ENCODE data around the gene ZFPM1. TPM values are rescaled to one million over a fixed set of nuclear protein-coding genes. Genes with fewer than 3 reads are reported as not detected.

Gene ZFPM1
- total and polyA plus RNA-seq, 2 of the 8 experiments (the other 6 are each of a cell fraction or from before 2014, with no cell fraction given), result 0.74 to 4.8 TPM

GRCh38 chr16:88461331-88462269 is 8.5 kb downstream of the ZFPM1 start:
- Histone ChIP-seq H3K4me1 (replicated peaks in 1 of 4; ENCODE audit: control insufficient read depth in 3 of 4, insufficient read depth in 4 of 4, low read length in 3 of 4) (peaks cover 4 to 23% (median 12%) of the 10 kb centered on the region in 4 experiments), H3K9ac (replicated peaks in 1 of 4; ENCODE audit: extremely low read depth in 1 of 4, low read depth in 3 of 4, low read length in 3 of 4) (no peak overlapping the region; a peak in 2 of 7 replicates), H2BK15ac (ENCODE audit: low read length) (peak overlapping the region; percentile 61; the same call in 1 of the 2 replicates), H4K91ac (replicated peaks; ENCODE audit: insufficient read length, low read length) (peak overlapping the region; percentile 68), H3K4ac (replicated peaks; ENCODE audit: insufficient read length, low read depth, low read length) (peak overlapping the region; percentile 36), H2AK5ac (ENCODE audit: low read depth, low read length) (peak overlapping the region; percentile 75; the same call in 1 of the 2 replicates), H4K5ac (ENCODE audit: insufficient read length, low read depth, low read length) (peak overlapping the region; percentile 27), H3K79me1 (ENCODE audit: low read depth, low read length) (peaks cover 7% of the 10 kb centered on the region), H3K79me2 (ENCODE audit: control insufficient read depth in 1 of 2, insufficient read depth in 2 of 2, low read length in 2 of 2) (0 out of 4 replicates have a peak, but pooled peaks cover 0 to 3% of the 10 kb centered on the region in 2 experiments), H3K4me3 (ENCODE audit: extremely low read depth in 1 of 4, insufficient read depth in 2 of 4, low read depth in 3 of 4, low read length in 4 of 4) (peak overlapping the region in 1 of 4 experiments; percentile 19; a peak in 1 of 8 replicates), H3K27ac (ENCODE audit: low read depth, low read length) (no peak overlapping the region), H2BK5ac (ENCODE audit: low read depth, low read length) (0 out of 2 replicates have a peak overlapping the region, but pooled peaks have one; percentile 49), H3K14ac (ENCODE audit: insufficient read length) (no peak overlapping the region), H2BK12ac (ENCODE audit: low read depth, low read length) (peak overlapping the region; percentile 96; the same call in 1 of the 2 replicates), H2BK20ac (ENCODE audit: low read length) (peak overlapping the region; percentile 48; the same call in 1 of the 2 replicates), H4K20me1 (replicated peaks in 1 of 2; ENCODE audit: control insufficient read depth in 1 of 2, insufficient read depth in 2 of 2, low read length in 2 of 2) (peaks cover 7 to 10% of the 10 kb centered on the region in 2 experiments), H2AFZ (ENCODE audit: low read length) (no peak overlapping the region), H3K9me3 (ENCODE audit: insufficient read depth in 2 of 2, low read depth in 1 of 2, low read length in 1 of 2) (no peaks in the 10 kb centered on the region), H3K27me3 (replicated peaks in 1 of 4; ENCODE audit: control insufficient read depth in 3 of 4, extremely low read depth in 1 of 4, insufficient read depth in 3 of 4, low read length in 3 of 4) (peaks cover 1 to 15% (median 10%) of the 10 kb centered on the region in 4 experiments), H4K8ac (ENCODE audit: extremely low read depth, insufficient read depth, low read length) (peak overlapping the region; percentile 29; the same call in 1 of the 2 replicates), H2BK120ac (replicated peaks; ENCODE audit: low read depth, low read length) (no peak overlapping the region), H3K56ac (replicated peaks; ENCODE audit: insufficient read length, low read depth, low read length) (no peak overlapping the region), H3K23me2 (ENCODE audit: low read depth, low read length) (no peaks in the 10 kb centered on the region), H3K18ac (ENCODE audit: extremely low read depth, low read length) (peak overlapping the region; percentile 71), H3K23ac (ENCODE audit: insufficient read length) (no peak overlapping the region), H3K4me2 (ENCODE audit: insufficient read depth in 1 of 2, low read depth in 2 of 2, low read length in 2 of 2) (peak overlapping the region; percentile 40 to 44; a peak in 3 of 4 replicates), H3K36me3 (ENCODE audit: control insufficient read depth in 2 of 4, insufficient read depth in 4 of 4, low read length in 3 of 4) (no peaks in the 10 kb centered on the region)
- ChIA-PET POLR2A (ENCODE audit: partially characterized antibody) (interaction anchor here (0.7 to 1.5 kb wide), 3 partner anchors 19 to 853 kb away, joined by 3 to 4 read pairs (median 4); no protein-coding TSS in a partner anchor), CTCF (ENCODE audit: partially characterized antibody) (interaction anchor here (0.7 to 2.3 kb wide), 5 partner anchors 12 to 98 kb away, joined by 3 to 7 read pairs (median 4); no protein-coding TSS in a partner anchor)
- FAIRE-seq, result no peak
- peak; percentile 44 to 66 for DNase-seq (ENCODE audit: low read depth in 1 of 2, low spot score in 2 of 2)
- 60% methylated on average over 15 of the region's 30 CpGs; no CpG with 5 or more reads in 1 of the 2 experiments for WGBS, 2 experiments (ENCODE audit: extremely low coverage in 1 of 2, insufficient coverage in 1 of 2, insufficient read length in 1 of 2, insufficient replicate concordance in 2 of 2, low coverage in 1 of 2, low lambda C conversion rate in 2 of 2, missing lambda C conversion rate in 1 of 2)
- TF ChIP-seq CTBP2 (IDR thresholded peaks at IDR 0.05; ENCODE audit: borderline replicate concordance, insufficient read depth, insufficient read length, low read length) (peak; percentile 97), GABPA (IDR thresholded peaks at IDR 0.05; ENCODE audit: borderline replicate concordance, insufficient read depth, low read length) (0 out of 2 replicates have a peak, but pooled peaks have one; percentile 41), TEAD4 (IDR thresholded peaks at IDR 0.05; ENCODE audit: low read depth, low read length) (peak; percentile 98), EP300 (IDR thresholded peaks at IDR 0.05; ENCODE audit: borderline replicate concordance in 1 of 2, low read depth in 2 of 2, low read length in 2 of 2) (peak in 1 of 2 experiments; percentile 44; a peak in 1 of 3 replicates), MAX (IDR thresholded peaks at IDR 0.05) (peak; percentile 48), USF2 (IDR thresholded peaks at IDR 0.05; ENCODE audit: low read length) (no peak), SIN3A (conservative IDR thresholded peaks at IDR 0.05 in 1 of 2, IDR thresholded peaks at IDR 0.05 in 1 of 2; ENCODE audit: low read depth in 1 of 2, low read length in 2 of 2) (peak; percentile 21 to 28; a peak in 1 of 4 replicates)
